ENCODE data around the gene SPINDOC.
"Not testable (repeated sequence)": the region's sequence is repeated elsewhere in the genome, so short reads cannot be mapped to it uniquely, and the experiment has no call there.

Gene SPINDOC

GRCh38 chr11:63785823-63786222 is 27.4 kb upstream of the SPINDOC start:
- DNase-seq (ENCODE audit: low read depth) = no peak

GRCh38 chr11:63791495-63792167 is 21.6 kb upstream of the SPINDOC start:
- no peak for DNase-seq (ENCODE audit: low read depth)

- DNase-seq (ENCODE audit: low read depth) = no peak
Measured at GRCh38 chr11:63793161-63793560, 20.1 kb upstream of the SPINDOC start.

GRCh38 chr11:63795066-63795465 is 18.2 kb upstream of the SPINDOC start:
- no peak for DNase-seq (ENCODE audit: low read depth)

GRCh38 chr11:63800921-63801320 is 12.3 kb upstream of the SPINDOC start:
- DNase-seq (ENCODE audit: low read depth) = no peak

- DNase-seq (ENCODE audit: low read depth) = no peak
Measured at GRCh38 chr11:63802637-63803414, 10.4 kb upstream of the SPINDOC start.

GRCh38 chr11:63804259-63804658 is 9.0 kb upstream of the SPINDOC start:
- no peak for DNase-seq (ENCODE audit: low read depth)

- no peak for DNase-seq (ENCODE audit: low read depth)
Measured at GRCh38 chr11:63805844-63806415, 7.3 kb upstream of the SPINDOC start.

- not testable (repeated sequence) for DNase-seq (ENCODE audit: low read depth)
Measured at GRCh38 chr11:63810383-63810782, 2.9 kb upstream of the SPINDOC start.

- no peak for DNase-seq (ENCODE audit: low read depth)
Measured at GRCh38 chr11:63811522-63811921, 1.7 kb upstream of the SPINDOC start.

- peak; percentile 5 for DNase-seq (ENCODE audit: low read depth)
Measured at GRCh38 chr11:63813563-63814382, 517 bp downstream of the SPINDOC start.

- DNase-seq (ENCODE audit: low read depth) = no peak
Measured at GRCh38 chr11:63814383-63814736, 1.1 kb downstream of the SPINDOC start.

- DNase-seq (ENCODE audit: low read depth) = no peak
Measured at GRCh38 chr11:63816166-63816565, 2.9 kb downstream of the SPINDOC start.

- no peak for DNase-seq (ENCODE audit: low read depth)
Measured at GRCh38 chr11:63816732-63817131, 3.5 kb downstream of the SPINDOC start.

GRCh38 chr11:63817758-63818498 is 4.7 kb downstream of the SPINDOC start:
- DNase-seq (ENCODE audit: low read depth) = no peak

GRCh38 chr11:63818609-63819008 is 5.4 kb downstream of the SPINDOC start:
- DNase-seq (ENCODE audit: low read depth) = no peak

- no peak for DNase-seq (ENCODE audit: low read depth)
Measured at GRCh38 chr11:63821411-63821810, 8.2 kb downstream of the SPINDOC start.

- no peak for DNase-seq (ENCODE audit: low read depth)
Measured at GRCh38 chr11:63826471-63827190, 13.4 kb downstream of the SPINDOC start.

- no peak for DNase-seq (ENCODE audit: low read depth)
Measured at GRCh38 chr11:63829823-63830489, 16.7 kb downstream of the SPINDOC start.

- no peak for DNase-seq (ENCODE audit: low read depth)
Measured at GRCh38 chr11:63831326-63831725, 18.1 kb downstream of the SPINDOC start.

- no peak for DNase-seq (ENCODE audit: low read depth)
Measured at GRCh38 chr11:63832336-63832735, 19.1 kb downstream of the SPINDOC start.
